ENCODE results near the gene PHB1. TPM values are rescaled to one million over a fixed set of nuclear protein-coding genes. Genes with fewer than 3 reads are reported as not detected.

Gene PHB1
- total RNA-seq, 1 experiment from 2014 or later: 413 TPM

GRCh38 chr17:49373115-49373514 is 41.6 kb downstream of the PHB1 start:
- intact Hi-C loops (cut with micrococcal nuclease; ENCODE audit: unreplicated experiment): no loop called here
- Mint-ChIP-seq H3K4me3 (ENCODE audit: low read depth, unreplicated experiment) (no peak overlapping the region), H3K36me3 (ENCODE audit: insufficient read depth, unreplicated experiment) (no peaks in the 10 kb centered on the region), H3K27me3 (ENCODE audit: unreplicated experiment) (peaks cover under 1% of the 10 kb centered on the region), H3K4me1 (ENCODE audit: low read depth, unreplicated experiment) (no peaks in the 10 kb centered on the region), H3K27ac (ENCODE audit: unreplicated experiment) (no peak overlapping the region), H3K9me3 (ENCODE audit: low read depth, unreplicated experiment) (peaks cover 3% of the 10 kb centered on the region)
- no peak for TF ChIP-seq CTCF (IDR thresholded peaks at IDR 0.05; ENCODE audit: unreplicated experiment)
- CTCF ChIA-PET: interaction anchor here (0.7 kb wide), 1 partner anchor 41 kb away, joined by 5 read pairs; no protein-coding TSS in a partner anchor
- DNase-seq: no peak
- BruUV-seq (replicated peaks): no TSS peak

GRCh38 chr17:49372425-49372824 is 42.3 kb downstream of the PHB1 start:
- Mint-ChIP-seq H3K4me3 (ENCODE audit: low read depth, unreplicated experiment) (no peak overlapping the region), H3K36me3 (ENCODE audit: insufficient read depth, unreplicated experiment) (no peaks in the 10 kb centered on the region), H3K9me3 (ENCODE audit: low read depth, unreplicated experiment) (no peaks in the 10 kb centered on the region), H3K27ac (ENCODE audit: unreplicated experiment) (no peak overlapping the region), H3K4me1 (ENCODE audit: low read depth, unreplicated experiment) (no peaks in the 10 kb centered on the region), H3K27me3 (ENCODE audit: unreplicated experiment) (no peaks in the 10 kb centered on the region)
- BruUV-seq (replicated peaks): no TSS peak
- CTCF ChIA-PET: no interaction called here
- no peak for TF ChIP-seq CTCF (IDR thresholded peaks at IDR 0.05; ENCODE audit: unreplicated experiment)
- no peak for DNase-seq
- intact Hi-C loops (cut with micrococcal nuclease; ENCODE audit: unreplicated experiment): no loop called here

GRCh38 chr17:49370971-49371834 is 43.5 kb downstream of the PHB1 start:
- no peak for DNase-seq
- no peak for TF ChIP-seq CTCF (IDR thresholded peaks at IDR 0.05; ENCODE audit: unreplicated experiment)
- Mint-ChIP-seq H3K4me3 (ENCODE audit: low read depth, unreplicated experiment) (no peak overlapping the region), H3K27ac (ENCODE audit: unreplicated experiment) (no peak overlapping the region), H3K4me1 (ENCODE audit: low read depth, unreplicated experiment) (no peaks in the 10 kb centered on the region), H3K9me3 (ENCODE audit: low read depth, unreplicated experiment) (no peaks in the 10 kb centered on the region), H3K27me3 (ENCODE audit: unreplicated experiment) (no peaks in the 10 kb centered on the region), H3K36me3 (ENCODE audit: insufficient read depth, unreplicated experiment) (no peaks in the 10 kb centered on the region)
- intact Hi-C loops (cut with micrococcal nuclease; ENCODE audit: unreplicated experiment): no loop called here
- no TSS peak for BruUV-seq (replicated peaks)
- CTCF ChIA-PET: interaction anchor here (0.6 to 1.5 kb wide), 5 partner anchors 7 to 1088 kb away, joined by 3 to 8 read pairs (median 3); no protein-coding TSS in a partner anchor

GRCh38 chr17:49369760-49370159 is 44.9 kb downstream of the PHB1 start:
- H3K27ac Mint-ChIP-seq (ENCODE audit: unreplicated experiment): no peak overlapping the region
- no TSS peak for BruUV-seq (replicated peaks)
- H3K9me3 Mint-ChIP-seq (ENCODE audit: low read depth, unreplicated experiment): no peaks in the 10 kb centered on the region
- no peaks in the 10 kb centered on the region for H3K36me3 Mint-ChIP-seq (ENCODE audit: insufficient read depth, unreplicated experiment)
- DNase-seq: no peak
- H3K4me1 Mint-ChIP-seq (ENCODE audit: low read depth, unreplicated experiment): no peaks in the 10 kb centered on the region
- intact Hi-C loops (cut with micrococcal nuclease; ENCODE audit: unreplicated experiment): loop anchor here (2.0 kb wide), 1 partner anchor 55 kb away; no protein-coding TSS in a partner anchor
- TF ChIP-seq CTCF (IDR thresholded peaks at IDR 0.05; ENCODE audit: unreplicated experiment): no peak
- H3K4me3 Mint-ChIP-seq (ENCODE audit: low read depth, unreplicated experiment): no peak overlapping the region
- H3K27me3 Mint-ChIP-seq (ENCODE audit: unreplicated experiment): no peaks in the 10 kb centered on the region
- CTCF ChIA-PET: interaction anchor here (0.7 kb wide), 1 partner anchor 1088 kb away, joined by 3 read pairs; no protein-coding TSS in a partner anchor
